B cell (primary cell): ENCODE data around the gene VAV2. TPM values are rescaled to one million over a fixed set of nuclear protein-coding genes. Genes with fewer than 3 reads are reported as not detected.

Experiments
- ATAC-seq: fragments of 200-7000 bp; cut with Tn5 transposase; one replicate; pipeline ENCODE4 v1.10.0; 2021; ENCODE audit warnings: low read depth, mild to moderate bottlenecking, moderate number of reproducible peaks, moderate library complexity
- CTCF ChIA-PET: fragments of 350-600 bp; sonication (Branson Sonifier 250); formaldehyde crosslinking; loops from one replicate; lab custom pipeline; 2021; ENCODE audit warnings: antibody characterized with exemption, inconsistent platforms; lab: Charles Lee
- POLR2A ChIA-PET: fragments of 350-600 bp; sonication (Branson Sonifier 250); formaldehyde crosslinking; loops from one replicate; lab custom pipeline; 2021; ENCODE audit warnings: antibody characterized with exemption; lab: Charles Lee
- DNase-seq: peaks from one replicate; pipeline ENCODE4 v3.0.0; 2013
- H2AFZ ChIP-seq: 2 replicates; pipeline ENCODE4 v1.6.1; 2012; ENCODE audit warnings: mild to moderate bottlenecking, low read depth, low read length; ENCODE audit not compliant: insufficient read depth, poor library complexity, severe bottlenecking
- H3K27ac ChIP-seq, 2 donors: 1 replicate in 1 of 2; 2 replicates in 1 of 2; pipeline ENCODE4 v1.5.1; 2012 to 2013; ENCODE audit warnings: low read length in 2 of 2, mild to moderate bottlenecking in 2 of 2, moderate library complexity in 1 of 2
- H3K27me3 ChIP-seq, 4 experiments: fragments of 200-600 bp in 1 of 4; sonication (generic) in 1 of 4; replicated peaks in 1 of 4; 1 replicate in 2 of 4; 2 replicates in 2 of 4; pipeline versions ENCODE4 v1.6.1 to v1.7.0; 2013 to 2016; ENCODE audit warnings: low read length in 3 of 4, mild to moderate bottlenecking in 2 of 4, mixed read lengths in 1 of 4, moderate library complexity in 1 of 4; ENCODE audit not compliant: insufficient read depth in 4 of 4, control insufficient read depth in 3 of 4; ENCODE audit errors: control extremely low read depth in 1 of 4
- H3K36me3 ChIP-seq, 2 experiments: replicated peaks in 1 of 2; 1 replicate in 1 of 2; 2 replicates in 1 of 2; pipeline versions ENCODE4 v1.6.1 to v1.7.1; 2013; ENCODE audit warnings: low read length in 1 of 2; ENCODE audit not compliant: insufficient read depth in 2 of 2, control insufficient read depth in 1 of 2; ENCODE audit errors: control extremely low read depth in 1 of 2, extremely low read depth in 1 of 2
- H3K4me1 ChIP-seq, 2 donors: fragments of 200-600 bp in 1 of 2; sonication (generic) in 1 of 2; 1 replicate in 1 of 2; 2 replicates in 1 of 2; pipeline versions ENCODE4 v1.5.1 to v1.6.1; 2013 to 2017; ENCODE audit warnings: low read length in 2 of 2; ENCODE audit not compliant: control insufficient read depth in 2 of 2, insufficient read depth in 2 of 2
- H3K4me2 ChIP-seq: replicated peaks from 2 replicates; pipeline ENCODE3; 2012; ENCODE audit warnings: mild to moderate bottlenecking, low read depth, low read length; ENCODE audit not compliant: poor library complexity, severe bottlenecking
- H3K4me3 ChIP-seq, 5 experiments: fragments of 200-600 bp in 1 of 5; sonication (generic) in 1 of 5; 1 replicate in 3 of 5; 2 replicates in 2 of 5; pipeline versions ENCODE4 v1.5.1 to v1.7.0; 2011 to 2016; ENCODE audit warnings: low read length in 4 of 5, mild to moderate bottlenecking in 4 of 5, low read depth in 2 of 5, control low read depth in 1 of 5, moderate library complexity in 1 of 5; ENCODE audit not compliant: insufficient read depth in 1 of 5; ENCODE audit errors: control extremely low read depth in 1 of 5, extremely low read depth in 1 of 5
- H3K79me2 ChIP-seq: fragments of 200-600 bp; sonication (generic); one replicate; pipeline ENCODE4 v1.6.0; 2016; ENCODE audit warnings: low read length; ENCODE audit not compliant: control insufficient read depth, insufficient read depth
- H3K9ac ChIP-seq: fragments of 200-600 bp; sonication (generic); 2 replicates; pipeline ENCODE4 v1.6.1; 2017; ENCODE audit warnings: mild to moderate bottlenecking, low read length, moderate library complexity
- H3K9me3 ChIP-seq, 3 donors: one replicate each; pipeline versions ENCODE4 v1.6.1 to v1.7.1; 2013; ENCODE audit warnings: low read length in 2 of 3; ENCODE audit not compliant: control insufficient read depth in 2 of 3, insufficient read depth in 1 of 3; ENCODE audit errors: control extremely low read depth in 1 of 3
- H4K20me1 ChIP-seq: 2 replicates; pipeline ENCODE4 v1.6.0; 2012; ENCODE audit warnings: mild to moderate bottlenecking, low read length; ENCODE audit not compliant: insufficient read depth, control insufficient read depth, poor library complexity, severe bottlenecking
- H3K27ac Mint-ChIP-seq: one replicate; pipeline ENCODE4 v1.8.0; 2021; ENCODE audit warnings: mixed read lengths
- H3K27me3 Mint-ChIP-seq: one replicate; pipeline ENCODE4 v1.8.0; 2021; ENCODE audit warnings: mixed read lengths
- H3K4me1 Mint-ChIP-seq: one replicate; pipeline ENCODE4 v1.8.0; 2021; ENCODE audit warnings: mixed read lengths
- H3K4me3 Mint-ChIP-seq: one replicate; pipeline ENCODE4 v1.8.0; 2021; ENCODE audit warnings: mixed read lengths
- H3K9me3 Mint-ChIP-seq: one replicate; pipeline ENCODE4 v1.8.0; 2022; ENCODE audit warnings: mixed read lengths; ENCODE audit not compliant: insufficient read depth
- EZH2 ChIP-seq: IDR thresholded peaks from 2 replicates; pipeline ENCODE4 v1.6.1; 2012; ENCODE audit warnings: borderline replicate concordance, low read depth, mild to moderate bottlenecking, moderate library complexity, low read length; ENCODE audit not compliant: insufficient read depth, poor library complexity, severe bottlenecking
- WGBS: methylation state at CpG from one replicate; pipeline ENCODE4 v1.1.5; 2013; ENCODE audit warnings: missing lambda C conversion rate; ENCODE audit not compliant: insufficient coverage; 5-methylcytosine and 5-hydroxymethylcytosine counted together
- intact Hi-C: fragments of 100-400 bp; cut with micrococcal nuclease; formaldehyde crosslinking; loops from one replicate; pipeline ENCODE4 v1.10.0; 2022
- polyA plus RNA-seq: library from polyadenylated mRNA; depleted of rRNA; stranded (reverse); fragments of >200 nt; gene quantifications from 2 replicates; pipeline ENCODE4 v1.2.3, GENCODE V29; 2012
- total RNA-seq, 2 donors: library from RNA; stranded (reverse); fragments of 120-200 nt in 1 of 2; gene quantifications; 1 replicate in 1 of 2; 2 replicates in 1 of 2; pipeline versions ENCODE4 v1.2.3 to v1.2.4, GENCODE V29; 2013 to 2022
- TF ChIP-seq, protein P1 (sequence below): fragments of 200-600 bp; IDR thresholded peaks from one replicate; pipeline ENCODE4 v1.8.0; 2022; ENCODE audit warnings: antibody characterized with exemption, mild to moderate bottlenecking

The VAV2 gene
- total and polyA plus RNA-seq, 2 donors (not counting 1 experiment from before 2014, with no cell fraction given) = 34.4 to 128 TPM

DNA sequence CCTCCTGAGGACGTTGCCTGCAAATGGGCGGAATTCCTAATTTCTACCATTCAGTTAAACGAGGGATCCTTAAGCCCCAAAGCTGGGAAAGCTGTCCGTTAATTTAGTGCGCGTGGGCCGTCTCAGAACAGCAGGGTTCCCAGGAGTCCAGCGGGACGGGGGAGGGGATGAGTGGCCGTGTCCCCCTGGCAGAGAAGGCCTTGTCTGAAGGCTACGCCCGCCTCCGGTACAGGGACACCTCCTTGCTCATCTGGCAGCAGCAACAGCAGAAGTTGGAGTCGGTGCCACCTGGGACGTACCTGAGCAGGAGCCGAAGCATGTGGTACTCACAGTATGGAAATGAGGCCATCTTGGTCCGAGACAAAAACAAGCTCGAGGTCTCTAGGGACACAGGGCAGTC, 34.5 kb upstream of the VAV2 start:
- Histone ChIP-seq H3K27ac (no peak overlapping the region), H3K27me3 (no peaks in the 10 kb centered on the region), H3K9ac (no peak overlapping the region), H2AFZ (no peak overlapping the region), H3K4me3 (peak overlapping the region in 1 of 5 experiments; percentile 79), H3K4me1 (peaks cover 6 to 19% of the 10 kb centered on the region in 2 donors), H3K4me2 (peak overlapping the region; percentile 89), H3K36me3 (peaks cover 0 to 21% of the 10 kb centered on the region in 2 experiments), H3K9me3 (peaks cover 0 to 4% (median 0%) of the 10 kb centered on the region in 3 donors), H3K79me2 (peaks cover 4% of the 10 kb centered on the region), H4K20me1 (peaks cover 13% of the 10 kb centered on the region)
- Mint-ChIP-seq H3K4me1 (peaks cover 11% of the 10 kb centered on the region), H3K4me3 (peak overlapping the region; percentile 86), H3K27ac (no peak overlapping the region), H3K9me3 (no peaks in the 10 kb centered on the region), H3K27me3 (no peaks in the 10 kb centered on the region)
- intact Hi-C loops = no loop called here
- TF ChIP-seq, protein P1, sequence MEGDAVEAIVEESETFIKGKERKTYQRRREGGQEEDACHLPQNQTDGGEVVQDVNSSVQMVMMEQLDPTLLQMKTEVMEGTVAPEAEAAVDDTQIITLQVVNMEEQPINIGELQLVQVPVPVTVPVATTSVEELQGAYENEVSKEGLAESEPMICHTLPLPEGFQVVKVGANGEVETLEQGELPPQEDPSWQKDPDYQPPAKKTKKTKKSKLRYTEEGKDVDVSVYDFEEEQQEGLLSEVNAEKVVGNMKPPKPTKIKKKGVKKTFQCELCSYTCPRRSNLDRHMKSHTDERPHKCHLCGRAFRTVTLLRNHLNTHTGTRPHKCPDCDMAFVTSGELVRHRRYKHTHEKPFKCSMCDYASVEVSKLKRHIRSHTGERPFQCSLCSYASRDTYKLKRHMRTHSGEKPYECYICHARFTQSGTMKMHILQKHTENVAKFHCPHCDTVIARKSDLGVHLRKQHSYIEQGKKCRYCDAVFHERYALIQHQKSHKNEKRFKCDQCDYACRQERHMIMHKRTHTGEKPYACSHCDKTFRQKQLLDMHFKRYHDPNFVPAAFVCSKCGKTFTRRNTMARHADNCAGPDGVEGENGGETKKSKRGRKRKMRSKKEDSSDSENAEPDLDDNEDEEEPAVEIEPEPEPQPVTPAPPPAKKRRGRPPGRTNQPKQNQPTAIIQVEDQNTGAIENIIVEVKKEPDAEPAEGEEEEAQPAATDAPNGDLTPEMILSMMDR = no peak
- DNase-seq (peak; percentile 28), ATAC-seq (no peak)
- POLR2A ChIA-PET = interaction anchor here (0.9 to 1.6 kb wide), 2 partner anchors 33 to 240 kb away, joined by 4 to 6 read pairs; no protein-coding TSS in a partner anchor
- 97% methylated on average over 18 of the region's 18 CpGs for WGBS
- CTCF ChIA-PET = interaction anchor here (1.4 to 1.8 kb wide), 2 partner anchors 29 to 244 kb away, joined by 4 to 7 read pairs; no protein-coding TSS in a partner anchor

DNA sequence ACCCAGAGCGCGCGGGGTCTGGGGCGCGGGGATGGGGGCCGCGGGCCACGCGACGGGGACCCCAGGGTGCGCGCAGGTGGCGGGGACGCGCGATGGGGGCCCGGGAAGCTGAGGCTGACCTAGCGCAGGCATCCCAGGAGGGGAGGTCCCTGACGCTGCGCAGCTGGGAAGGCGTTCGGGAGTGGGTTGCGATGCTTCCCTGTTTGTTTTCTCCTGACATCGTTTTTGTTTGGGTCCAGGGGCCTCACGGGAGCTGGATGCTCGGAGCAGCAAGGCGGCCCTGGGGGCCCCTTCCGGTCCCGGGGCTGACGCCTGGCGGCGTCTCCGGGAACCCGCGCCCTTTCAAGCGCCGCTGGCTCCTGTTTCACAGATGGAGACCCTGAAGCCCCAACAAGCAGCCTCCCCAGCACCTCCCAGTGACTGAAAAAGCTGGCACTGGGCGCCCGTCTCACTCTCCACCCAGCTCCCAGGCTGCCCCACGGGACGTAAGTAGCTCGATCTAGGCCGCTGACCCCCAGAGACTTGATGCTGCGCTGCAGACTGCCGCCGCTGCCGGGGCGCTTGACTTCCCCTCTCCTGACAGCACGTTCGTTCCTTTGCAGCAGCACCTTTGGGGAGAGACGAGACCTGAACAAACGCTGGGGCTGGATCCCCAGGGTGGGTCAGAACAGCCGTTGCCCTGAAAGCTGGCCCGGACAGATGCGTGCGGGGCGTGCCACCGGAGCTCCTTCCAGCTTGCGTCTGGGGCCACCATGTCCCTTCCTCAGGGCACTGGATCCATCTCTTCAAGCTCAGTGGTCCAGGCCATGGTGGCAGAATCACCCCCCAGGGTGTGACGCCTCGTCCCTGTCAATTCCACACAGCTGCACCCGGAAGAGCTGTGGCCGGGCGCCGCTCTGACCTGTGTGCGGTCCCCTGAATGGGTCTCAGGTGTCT, 33.8 kb upstream of the VAV2 start:
- Histone ChIP-seq H3K4me2 (peak overlapping the region; percentile 89), H3K9ac (peak overlapping the region; percentile 70), H3K36me3 (peaks cover 0 to 14% of the 10 kb centered on the region in 2 experiments), H3K4me3 (peak overlapping the region; percentile 53 to 85 (median 76)), H2AFZ (peak overlapping the region; percentile 77), H3K79me2 (peaks cover 4% of the 10 kb centered on the region), H3K4me1 (peaks cover 6 to 19% of the 10 kb centered on the region in 2 donors), H3K27ac (peak overlapping the region; percentile 34 to 69), H3K9me3 (peaks cover 0 to 4% (median 0%) of the 10 kb centered on the region in 3 donors), H4K20me1 (peaks cover 13% of the 10 kb centered on the region), H3K27me3 (no peaks in the 10 kb centered on the region)
- intact Hi-C loops = loop anchor here (1.0 to 2.0 kb wide), 7 partner anchors 32 to 650 kb away; partner anchors contain the start of genes BRD3, STKLD1, SURF4 and WDR5
- ChIA-PET POLR2A (interaction anchor here (0.6 to 1.6 kb wide), 6 partner anchors 34 to 1616 kb away, joined by 3 to 10 read pairs (median 6); partner anchors contain the start of gene CFAP77), CTCF (interaction anchor here (0.9 to 4.5 kb wide), 7 partner anchors 30 to 243 kb away, joined by 3 to 27 read pairs (median 3); no protein-coding TSS in a partner anchor)
- Mint-ChIP-seq H3K4me3 (peak overlapping the region; percentile 86), H3K9me3 (no peaks in the 10 kb centered on the region), H3K27ac (peak overlapping the region; percentile 88), H3K27me3 (no peaks in the 10 kb centered on the region), H3K4me1 (peaks cover 11% of the 10 kb centered on the region)
- ATAC-seq (peak; percentile 14), DNase-seq (peak; percentile 81)
- TF ChIP-seq, protein P1 = peak; percentile 34
- TF ChIP-seq EZH2 = no peak
- WGBS = 18% methylated on average over 66 of the region's 66 CpGs
